DND-41 (cell line): ENCODE results near the gene PDXDC1.
"Not testable (repeated sequence)": the region's sequence is repeated elsewhere in the genome, so short reads cannot be mapped to it uniquely, and the experiment has no call there.

Source experiments
- ATAC-seq: fragments of 200-7000 bp; cut with Tn5 transposase; 3 replicates; pipeline ENCODE4 v1.9.1; 2021; ENCODE audit warnings: low read depth; ENCODE audit not compliant: insufficient read depth
- DNase-seq: peaks from one replicate; pipeline ENCODE4 v3.0.0-alpha.2; 2020
- H2AFZ ChIP-seq: 2 replicates; pipeline ENCODE4 v1.6.0; 2012; ENCODE audit warnings: low read depth, low read length
- H3K27ac ChIP-seq: 2 replicates; pipeline ENCODE4 v1.5.1; 2012; ENCODE audit warnings: low read length, inconsistent platforms
- H3K27me3 ChIP-seq: fragments of 200-600 bp; sonication (generic); 2 replicates; pipeline ENCODE4 v1.6.0; 2012; ENCODE audit warnings: low read length, mild to moderate bottlenecking, inconsistent platforms; ENCODE audit not compliant: insufficient read depth, poor library complexity
- H3K36me3 ChIP-seq: 2 replicates; pipeline ENCODE4 v1.5.1; 2012; ENCODE audit warnings: low read length, inconsistent platforms; ENCODE audit not compliant: insufficient read depth
- H3K4me1 ChIP-seq: 2 replicates; pipeline ENCODE4 v1.5.1; 2012; ENCODE audit warnings: mild to moderate bottlenecking, low read length; ENCODE audit not compliant: insufficient read depth
- H3K4me2 ChIP-seq: 2 replicates; pipeline ENCODE4 v1.6.0; 2012; ENCODE audit warnings: mild to moderate bottlenecking, moderate library complexity, low read length, inconsistent platforms; ENCODE audit not compliant: insufficient read depth
- H3K4me3 ChIP-seq, 2 experiments: fragments of 200-600 bp in 1 of 2; shearing (Covaris generic) in 1 of 2; 2 replicates each; pipeline ENCODE4 v1.5.1; 2012 to 2016; ENCODE audit warnings: inconsistent platforms in 2 of 2, low read length in 2 of 2, mild to moderate bottlenecking in 2 of 2, low read depth in 1 of 2, moderate library complexity in 1 of 2
- H3K79me2 ChIP-seq: 2 replicates; pipeline ENCODE4 v1.6.0; 2012; ENCODE audit warnings: low read length, inconsistent platforms; ENCODE audit not compliant: insufficient read depth
- H3K9ac ChIP-seq: 2 replicates; pipeline ENCODE4 v1.6.0; 2012; ENCODE audit warnings: low read depth, mild to moderate bottlenecking, inconsistent platforms, low read length, moderate library complexity
- H3K9me3 ChIP-seq: 2 replicates; pipeline ENCODE4 v1.5.1; 2012; ENCODE audit warnings: low read length, moderate library complexity, mild to moderate bottlenecking, inconsistent platforms; ENCODE audit not compliant: insufficient read depth, severe bottlenecking
- H4K20me1 ChIP-seq: 2 replicates; pipeline ENCODE4 v1.6.0; 2012; ENCODE audit warnings: low read length; ENCODE audit not compliant: insufficient read depth
- CTCF ChIP-seq: IDR thresholded peaks from 2 replicates; pipeline ENCODE4 v1.5.1; 2012; ENCODE audit warnings: borderline replicate concordance, low read length, moderate library complexity, mild to moderate bottlenecking; ENCODE audit not compliant: poor library complexity, severe bottlenecking; ENCODE audit errors: extremely low read depth

The PDXDC1 gene

DNA sequence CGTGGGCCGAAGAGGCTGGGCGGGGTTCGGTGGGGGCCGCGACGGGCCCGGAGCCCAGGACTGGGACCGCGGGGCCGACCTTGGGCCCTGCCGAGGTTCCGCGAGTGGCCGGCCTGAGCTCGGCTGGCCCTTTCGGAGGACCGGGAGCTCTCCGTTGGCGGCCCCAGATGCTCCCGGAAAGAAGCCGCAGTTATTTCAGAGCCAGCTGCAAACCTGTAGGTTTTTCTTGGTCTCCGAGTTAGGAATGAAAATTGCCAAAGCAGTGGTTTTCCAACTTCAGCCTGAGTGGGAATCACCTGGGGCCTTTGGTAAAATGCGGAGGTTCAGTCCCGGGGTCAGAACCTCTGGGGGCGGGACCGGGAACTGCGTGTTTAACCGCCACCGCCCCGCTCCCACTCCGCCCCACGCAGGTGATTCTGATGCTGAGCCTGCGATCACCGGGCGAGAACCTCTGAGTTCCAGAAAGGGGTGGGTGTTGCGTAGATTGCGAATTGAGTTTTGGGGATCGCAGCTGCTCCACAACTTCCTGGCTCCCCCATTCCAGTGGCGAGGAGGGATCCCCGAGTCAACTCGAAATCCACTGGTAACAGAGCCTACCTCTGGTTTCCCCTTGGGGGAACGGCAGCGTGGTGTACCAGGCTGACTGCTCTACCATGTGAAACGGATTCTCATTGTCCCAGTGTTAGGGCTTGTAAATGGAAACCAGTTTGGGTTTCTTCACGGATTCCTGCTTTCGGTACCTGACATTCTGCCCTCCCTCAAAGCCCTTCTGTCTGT, 780 bp downstream of the PDXDC1 start:
- Histone ChIP-seq H3K4me2 (peak overlapping the region; percentile 74), H3K9ac (peak overlapping the region; percentile 91), H2AFZ (peak overlapping the region; percentile 100), H3K4me3 (peak overlapping the region; percentile 97 to 100), H3K27ac (peak overlapping the region; percentile 75), H4K20me1 (peaks cover 11% of the 10 kb centered on the region; the same call in 1 of the 2 replicates), H3K4me1 (peaks cover 19% of the 10 kb centered on the region), H3K79me2 (peaks cover 33% of the 10 kb centered on the region)
- peak; percentile 2 for TF ChIP-seq CTCF
- DNase-seq = peak; percentile 25
- H3K36me3 ChIP-seq, ATAC-seq, H3K27me3 ChIP-seq, H3K9me3 ChIP-seq: not testable (repeated sequence)

- H3K9ac ChIP-seq, H2AFZ ChIP-seq, H3K4me3 ChIP-seq, H3K27me3 ChIP-seq, H3K9me3 ChIP-seq, H3K36me3 ChIP-seq, DNase-seq, H3K27ac ChIP-seq, ATAC-seq: not testable (repeated sequence)
- Histone ChIP-seq H3K79me2 (peaks cover 40% of the 10 kb centered on the region), H3K4me2 (peak overlapping the region; percentile 74), H4K20me1 (peaks cover 11% of the 10 kb centered on the region; the same call in 1 of the 2 replicates), H3K4me1 (peaks cover 19% of the 10 kb centered on the region)
Observed at GRCh38 chr16:14976971-14977736, 2.3 kb downstream of the PDXDC1 start.

DNA sequence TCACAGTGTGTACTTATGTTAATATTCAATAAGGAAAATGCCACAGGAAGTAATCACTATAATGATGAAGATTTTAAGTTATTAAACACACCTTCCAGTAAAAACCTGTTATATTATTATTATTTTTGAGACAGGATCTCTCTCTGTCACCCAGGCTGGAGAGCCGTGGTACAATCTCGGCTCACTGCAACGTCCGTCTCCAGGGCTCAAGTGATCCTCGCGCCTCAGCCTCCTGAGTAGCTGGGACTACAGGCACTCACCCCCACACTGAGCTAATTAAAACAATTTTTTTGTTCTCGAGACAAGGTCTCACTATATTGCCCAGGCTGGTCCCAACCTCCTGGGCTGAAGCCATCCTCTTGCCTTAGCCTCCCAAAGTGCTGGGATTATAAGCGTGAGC, 3.5 kb downstream of the PDXDC1 start:
- not testable (repeated sequence) for H2AFZ ChIP-seq, DNase-seq, H3K36me3 ChIP-seq, H3K27me3 ChIP-seq, H3K4me3 ChIP-seq, ATAC-seq, H3K9ac ChIP-seq, H3K9me3 ChIP-seq, H3K27ac ChIP-seq, H3K4me2 ChIP-seq
- Histone ChIP-seq H3K4me1 (peaks cover 19% of the 10 kb centered on the region), H3K79me2 (peaks cover 40% of the 10 kb centered on the region), H4K20me1 (peaks cover 11% of the 10 kb centered on the region; the same call in 1 of the 2 replicates)

DNA sequence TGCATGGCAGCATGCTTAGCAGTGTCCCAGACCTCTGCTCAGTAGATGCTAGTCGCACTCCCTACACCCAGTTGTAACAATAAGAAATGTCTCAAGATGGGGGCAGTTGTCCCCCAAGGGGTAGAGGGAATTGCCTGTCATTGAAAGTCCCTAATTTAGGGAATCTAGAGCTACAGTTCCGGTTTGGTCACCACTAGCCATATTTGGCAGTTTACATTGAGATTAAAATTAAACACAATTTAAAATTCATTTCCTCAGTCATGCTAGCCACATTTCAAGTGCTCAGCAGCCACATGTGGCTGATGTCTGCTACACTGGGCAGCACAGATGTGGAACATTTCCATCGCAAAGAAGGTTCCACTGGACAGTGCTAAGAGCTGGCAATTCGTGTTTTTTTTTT, 4.1 kb downstream of the PDXDC1 start:
- H3K79me2 ChIP-seq = peaks cover 40% of the 10 kb centered on the region
- not testable (repeated sequence) for H3K4me3 ChIP-seq

GRCh38 chr16:14981234-14981633, 6.4 kb downstream of the PDXDC1 start:
- not testable (repeated sequence) for H3K4me2 ChIP-seq, DNase-seq, ATAC-seq, H3K9ac ChIP-seq, H3K9me3 ChIP-seq, H4K20me1 ChIP-seq, H3K36me3 ChIP-seq, H3K27ac ChIP-seq, H3K27me3 ChIP-seq, H2AFZ ChIP-seq, H3K4me3 ChIP-seq, H3K4me1 ChIP-seq
- H3K79me2 ChIP-seq = peaks cover 32% of the 10 kb centered on the region

More for the DNA sequence above, 4.1 kb downstream of the PDXDC1 start:
- H4K20me1 ChIP-seq = peaks cover 11% of the 10 kb centered on the region; the same call in 1 of the 2 replicates
- ATAC-seq, H3K27ac ChIP-seq, H3K9ac ChIP-seq, H3K4me2 ChIP-seq, H3K27me3 ChIP-seq, H3K9me3 ChIP-seq, H3K36me3 ChIP-seq, DNase-seq, H2AFZ ChIP-seq: not testable (repeated sequence)
- peaks cover 18% of the 10 kb centered on the region for H3K4me1 ChIP-seq

GRCh38 chr16:14982521-14982920, 7.7 kb downstream of the PDXDC1 start:
- H3K36me3 ChIP-seq, H4K20me1 ChIP-seq, H3K9ac ChIP-seq, ATAC-seq, H3K9me3 ChIP-seq, DNase-seq, H3K27ac ChIP-seq, H2AFZ ChIP-seq, H3K4me1 ChIP-seq, H3K4me3 ChIP-seq, H3K4me2 ChIP-seq, H3K27me3 ChIP-seq: not testable (repeated sequence)
- H3K79me2 ChIP-seq = peaks cover 30% of the 10 kb centered on the region

- Histone ChIP-seq H3K79me2 (peaks cover 25% of the 10 kb centered on the region), H4K20me1 (peaks cover 10% of the 10 kb centered on the region; the same call in 1 of the 2 replicates)
- H3K9me3 ChIP-seq, DNase-seq, H3K27ac ChIP-seq, ATAC-seq, H3K4me3 ChIP-seq, H3K4me1 ChIP-seq, H3K4me2 ChIP-seq, H2AFZ ChIP-seq, H3K27me3 ChIP-seq, H3K36me3 ChIP-seq, H3K9ac ChIP-seq: not testable (repeated sequence)
Observed at GRCh38 chr16:14988092-14988491, 13.3 kb downstream of the PDXDC1 start.
